ENCODE results near the gene SGPL1.

The SGPL1 gene

DNA sequence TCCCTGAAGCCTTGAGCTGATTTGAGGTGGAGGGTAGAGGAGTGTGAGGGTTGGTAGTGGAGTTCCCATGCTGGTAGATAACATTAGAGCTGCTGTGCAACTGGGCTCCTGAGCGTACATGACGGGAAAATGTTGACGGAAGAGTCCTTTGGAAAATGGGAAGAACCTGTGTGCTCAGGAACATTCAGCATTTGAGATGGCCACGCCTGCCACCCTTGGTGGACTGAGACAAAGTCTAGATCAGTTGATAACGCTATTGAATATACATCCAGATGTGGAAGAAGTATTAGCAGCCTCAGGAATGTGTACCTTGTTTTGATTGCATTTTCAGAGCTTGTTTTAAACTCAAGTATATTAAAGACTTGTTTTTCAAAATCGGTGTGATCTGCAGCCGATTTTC is 56.5 kb downstream of the SGPL1 start:
- no peak for DNase-seq (ENCODE audit: extremely low read depth in 1 of 2, low read depth in 1 of 2)

GRCh38 chr10:70874061-70874460 is 58.3 kb downstream of the SGPL1 start:
- no peak for DNase-seq (ENCODE audit: extremely low read depth in 1 of 2, low read depth in 1 of 2)

DNA sequence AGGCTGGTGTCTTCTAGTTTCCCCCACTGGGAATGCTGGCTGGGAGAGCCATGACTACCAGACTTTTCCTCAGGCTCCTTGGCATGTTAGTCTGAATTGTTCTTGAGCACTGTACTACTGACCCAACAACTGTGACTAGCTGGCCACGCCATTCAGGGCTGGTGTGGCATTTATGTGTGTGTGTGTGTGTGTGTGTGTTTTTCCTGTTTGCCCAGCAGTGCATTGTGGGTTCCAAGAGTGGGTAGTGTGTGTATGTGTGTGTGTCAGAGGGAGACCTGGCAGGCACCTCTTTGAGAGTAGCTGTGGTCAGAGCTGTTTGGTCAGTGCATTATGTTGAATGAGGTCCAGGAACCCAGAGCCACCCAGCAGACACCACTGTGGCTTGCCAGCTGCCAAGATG is 63.5 kb downstream of the SGPL1 start:
- no peak for DNase-seq (ENCODE audit: extremely low read depth in 1 of 2, low read depth in 1 of 2)

DNA sequence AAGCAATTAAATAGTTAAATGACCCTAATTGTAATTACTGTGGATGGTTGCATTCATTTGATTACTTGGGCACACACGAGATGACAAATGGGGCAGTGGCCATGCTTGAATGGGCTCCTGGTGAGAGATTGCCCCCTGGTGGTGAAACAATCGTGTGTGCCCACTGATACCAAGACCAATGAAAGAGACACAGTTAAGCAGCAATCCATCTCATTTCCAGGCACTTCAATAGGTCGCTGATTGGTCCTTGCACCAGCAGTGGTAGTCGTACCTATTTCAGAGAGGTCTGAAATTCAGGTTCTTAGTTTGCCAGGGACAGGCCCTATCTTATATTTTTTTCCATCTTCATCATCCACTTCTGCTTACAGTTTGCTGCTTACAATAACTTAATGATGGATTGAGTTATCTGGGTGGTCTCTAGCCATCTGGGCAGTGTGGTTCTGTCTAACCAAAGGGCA is 64.4 kb downstream of the SGPL1 start:
- peak; percentile 49 to 58 for DNase-seq (ENCODE audit: extremely low read depth in 1 of 2, low read depth in 1 of 2)

DNA sequence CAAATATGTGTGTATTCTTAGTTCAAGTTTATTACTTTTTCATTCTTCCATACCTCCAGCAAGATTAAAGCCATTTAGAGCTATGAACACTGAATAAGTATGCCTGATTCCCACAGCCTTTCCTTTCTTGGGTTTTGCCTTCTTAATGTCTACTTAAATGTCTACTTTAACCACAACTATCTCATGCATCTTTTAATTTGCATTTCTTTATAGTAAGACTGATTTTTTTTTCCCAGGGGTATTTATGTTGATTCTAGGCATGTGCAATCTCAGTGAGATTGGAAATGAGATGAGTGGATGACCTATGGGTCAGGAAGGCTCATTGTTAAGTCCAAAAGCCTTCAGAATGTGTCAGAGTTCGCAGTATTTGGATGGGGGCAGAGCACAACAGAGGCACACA is 69.0 kb downstream of the SGPL1 start:
- DNase-seq (ENCODE audit: extremely low read depth in 1 of 2, low read depth in 1 of 2), result no peak

DNA sequence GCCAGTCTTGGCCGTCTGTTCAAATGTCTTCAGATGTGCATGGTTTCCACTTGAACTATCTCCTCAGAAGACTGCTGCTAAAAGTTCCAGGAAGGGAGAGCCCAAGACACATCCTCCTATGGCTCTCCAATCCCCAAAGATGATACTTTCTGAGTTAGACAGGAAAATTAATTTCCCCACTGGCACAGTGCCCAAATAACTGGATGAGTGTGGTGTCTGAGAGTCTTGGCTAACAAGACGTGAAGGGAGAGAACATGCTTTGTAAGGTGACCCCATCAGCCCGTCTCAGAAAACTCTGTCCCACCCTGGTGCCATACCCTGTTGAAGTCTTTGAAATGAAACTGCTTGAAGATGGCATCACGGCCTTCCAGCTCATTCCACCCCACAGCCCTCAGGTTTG is 69.7 kb downstream of the SGPL1 start:
- no peak for DNase-seq (ENCODE audit: extremely low read depth in 1 of 2, low read depth in 1 of 2)

DNA sequence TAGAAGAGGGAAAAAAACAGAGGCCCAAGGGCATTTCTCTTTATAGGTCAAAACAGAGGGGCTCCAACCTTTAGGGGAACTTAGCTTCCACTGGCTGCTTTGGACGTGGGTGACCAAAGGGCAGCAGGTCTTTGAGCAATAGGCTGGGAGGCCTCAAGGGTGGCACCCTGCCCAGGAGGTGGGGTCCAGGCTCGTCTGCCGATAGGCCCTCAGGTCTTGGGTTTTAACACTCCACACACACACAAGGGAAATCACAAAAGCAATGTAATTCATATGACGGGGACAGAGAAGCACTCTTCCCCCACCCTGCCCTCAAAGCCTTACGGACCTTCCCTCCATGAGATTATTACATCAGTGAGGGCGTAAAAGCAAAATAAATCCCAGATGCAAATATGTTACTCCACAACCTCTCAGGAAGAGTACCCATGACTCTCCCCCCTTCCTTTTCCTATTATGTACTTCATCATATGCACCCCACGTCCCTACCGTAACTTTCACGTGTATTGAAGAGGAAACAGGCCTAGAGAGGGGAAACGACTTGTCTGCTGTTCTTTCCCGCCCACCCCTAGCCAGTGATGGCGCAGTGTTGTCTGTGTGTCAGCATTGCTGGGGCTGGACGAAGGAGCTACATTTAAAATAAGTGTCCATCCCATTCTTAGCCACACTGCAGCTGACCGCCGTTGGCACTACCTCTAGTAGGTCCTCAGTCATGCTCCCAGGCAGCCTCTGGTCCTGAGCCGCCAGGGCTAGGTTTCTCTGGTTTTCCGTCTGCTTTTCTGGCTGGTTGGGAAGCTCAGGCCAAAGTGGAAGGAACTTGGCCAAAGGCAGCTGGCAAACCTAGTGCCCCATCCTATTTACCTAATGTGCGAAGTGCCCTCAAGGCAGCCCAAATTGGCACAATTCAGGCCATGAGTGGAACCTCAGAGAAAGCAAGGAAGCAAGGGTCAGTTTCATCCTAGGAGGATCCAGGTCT is 70.5 kb downstream of the SGPL1 start:
- no peak for DNase-seq (ENCODE audit: extremely low read depth in 1 of 2, low read depth in 1 of 2)

GRCh38 chr10:70886921-70887665 is 71.3 kb downstream of the SGPL1 start:
- DNase-seq (ENCODE audit: extremely low read depth in 1 of 2, low read depth in 1 of 2), result no peak

GRCh38 chr10:70887804-70888800 is 72.4 kb downstream of the SGPL1 start, which contains the start of gene PCBD1:
Gene PCBD1, minus strand, starts transcription at chr10:70888565. Its CDS starts 32 bp downstream, at chr10:70888533.
- peak in 1 of 2 donors; percentile 61 for DNase-seq (ENCODE audit: extremely low read depth in 1 of 2, low read depth in 1 of 2)

DNA sequence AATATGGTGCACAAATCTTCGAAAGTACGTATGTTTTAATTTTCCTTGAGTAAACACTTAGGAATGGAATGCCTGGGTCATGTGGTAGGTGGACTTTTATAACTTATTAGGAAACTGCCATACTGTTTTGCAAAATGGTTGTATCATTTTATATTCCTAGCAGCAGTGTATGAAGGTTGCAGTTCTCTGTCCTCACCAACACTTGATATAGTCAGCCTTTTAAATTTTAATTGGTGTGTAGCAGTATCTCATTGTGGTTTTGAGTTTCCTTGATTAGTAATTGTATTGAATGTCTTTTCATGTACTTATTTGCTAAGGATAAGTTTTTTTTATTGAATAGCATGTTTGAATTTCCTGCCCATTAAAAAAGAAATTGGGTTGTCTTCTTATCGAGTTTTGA is 73.5 kb downstream of the SGPL1 start:
- no peak for DNase-seq (ENCODE audit: extremely low read depth in 1 of 2, low read depth in 1 of 2)

DNA sequence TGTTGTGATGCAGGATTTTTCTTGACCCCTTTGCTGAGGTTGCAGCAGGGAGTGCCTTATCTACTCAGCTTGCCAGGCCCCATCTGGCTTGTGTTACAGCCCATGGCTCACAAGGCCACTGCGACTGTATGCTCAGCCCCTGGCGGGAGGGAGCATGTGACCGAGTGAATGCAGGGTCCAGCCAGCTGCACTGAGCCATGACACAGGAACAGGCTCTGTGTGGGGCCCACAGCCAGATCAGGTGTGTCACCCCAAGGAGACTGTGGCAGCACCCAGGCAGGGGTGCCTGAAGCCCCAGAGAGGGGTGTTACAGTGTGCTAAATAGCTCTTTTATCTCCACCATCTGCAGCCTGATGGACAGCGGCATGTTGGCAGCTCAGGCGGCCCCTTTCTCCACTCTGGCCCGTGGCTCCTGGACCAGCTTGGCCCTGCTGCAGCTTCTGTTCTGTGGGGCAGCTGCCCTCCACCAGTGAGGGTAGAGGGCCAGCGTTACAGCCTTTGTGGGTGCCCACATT is 75.2 kb downstream of the SGPL1 start:
- DNase-seq (ENCODE audit: extremely low read depth in 1 of 2, low read depth in 1 of 2), result no peak

DNA sequence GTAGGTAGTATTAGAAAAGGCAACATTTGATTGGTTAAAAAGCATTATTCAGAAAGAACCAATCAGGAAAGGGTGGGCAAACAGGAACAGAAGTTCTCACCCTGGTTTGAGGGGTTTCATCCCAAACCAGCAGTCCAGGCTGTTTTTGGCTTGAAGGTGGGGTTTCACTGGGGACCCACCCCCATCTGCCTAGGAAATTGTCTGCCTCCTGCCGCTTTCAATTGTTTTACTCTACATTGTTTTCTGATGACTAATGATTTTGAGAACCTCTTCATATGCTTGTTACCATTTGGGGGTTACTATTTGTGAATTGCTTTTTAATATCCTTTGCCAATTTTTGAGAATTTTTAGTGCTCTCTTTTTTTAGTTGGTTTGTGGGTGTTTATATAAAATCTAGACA is 75.9 kb downstream of the SGPL1 start:
- DNase-seq (ENCODE audit: extremely low read depth in 1 of 2, low read depth in 1 of 2), result no peak

DNA sequence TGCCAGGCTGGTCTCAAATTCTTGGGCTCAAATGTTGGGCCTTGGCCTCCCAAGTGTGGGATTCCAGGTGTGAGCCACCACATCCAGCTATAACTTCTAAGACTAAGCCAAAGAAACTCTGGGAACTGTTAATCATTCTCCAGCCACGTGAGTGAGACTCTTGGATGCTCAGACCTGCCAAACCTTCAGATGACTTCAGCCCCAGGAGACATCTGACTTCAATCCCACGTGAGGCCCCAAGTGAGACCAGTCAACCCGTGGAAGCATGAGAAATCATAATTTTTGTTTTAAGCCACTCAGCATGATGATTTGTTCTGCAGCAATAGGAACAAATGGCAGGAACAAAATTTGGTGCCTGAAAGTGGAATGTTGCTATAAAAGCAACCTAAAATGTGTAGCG is 76.9 kb downstream of the SGPL1 start:
- DNase-seq (ENCODE audit: extremely low read depth in 1 of 2, low read depth in 1 of 2), result no peak

DNA sequence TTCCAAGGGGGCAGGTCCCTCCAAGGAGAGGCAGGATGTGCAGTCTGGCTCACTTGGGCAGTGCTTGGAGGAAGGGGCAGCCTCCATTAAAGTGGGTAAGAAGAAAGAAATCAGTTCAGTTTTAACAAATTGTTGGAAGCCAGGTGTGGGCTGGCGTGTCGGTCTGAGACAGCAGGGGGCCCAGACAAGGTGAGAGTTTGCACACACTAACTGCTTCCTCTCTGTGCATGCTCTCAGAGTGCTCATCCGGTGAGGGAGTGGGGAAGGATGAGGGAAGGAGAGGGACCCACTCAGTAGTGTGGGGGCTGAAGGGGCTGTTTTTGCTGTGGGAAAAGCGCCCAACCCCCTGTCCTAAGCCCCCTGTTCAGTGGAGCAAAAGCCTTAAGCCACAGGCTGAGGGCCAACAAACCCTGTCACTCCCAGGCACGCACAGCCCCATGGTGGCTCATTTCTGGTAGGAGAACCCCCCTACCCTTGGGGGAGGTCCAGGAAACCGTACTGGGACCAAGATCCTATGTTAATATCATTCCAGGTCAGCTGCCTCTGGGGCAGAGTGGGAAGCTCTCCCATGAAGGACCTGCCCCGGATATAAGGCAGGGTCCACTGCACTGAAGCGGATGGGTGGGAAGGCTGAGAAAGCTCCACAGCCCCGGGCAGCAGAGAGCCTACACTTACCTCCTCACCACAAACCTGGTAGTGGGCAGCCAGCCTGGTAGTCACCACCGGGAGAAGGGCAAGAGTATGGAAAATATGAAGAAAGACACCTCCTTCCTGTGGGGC is 77.7 kb downstream of the SGPL1 start:
- DNase-seq (ENCODE audit: extremely low read depth in 1 of 2, low read depth in 1 of 2), result no peak

- DNase-seq (ENCODE audit: extremely low read depth in 1 of 2, low read depth in 1 of 2), result no peak
Measured at GRCh38 chr10:70894416-70894815, 78.7 kb downstream of the SGPL1 start.

DNA sequence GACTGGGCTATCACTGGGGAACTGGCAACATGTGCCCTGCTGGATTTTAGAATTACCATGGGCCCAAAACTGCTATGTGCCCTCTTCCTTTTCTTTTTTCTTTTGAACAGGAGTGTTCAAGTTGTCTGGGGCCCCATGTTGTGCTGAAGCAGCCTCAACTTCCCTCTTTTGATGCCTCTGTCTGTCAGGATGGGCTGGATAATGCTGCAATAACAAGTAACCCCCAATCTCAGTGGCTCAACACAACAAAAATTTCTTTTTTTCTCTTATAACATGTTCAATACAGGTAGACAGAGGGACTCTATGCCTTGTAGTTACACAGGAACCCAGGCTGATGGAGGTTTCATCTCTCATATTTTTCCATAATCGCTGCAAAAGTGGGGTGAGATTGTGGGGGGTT is 80.8 kb downstream of the SGPL1 start:
- DNase-seq (ENCODE audit: extremely low read depth in 1 of 2, low read depth in 1 of 2), result no peak

- DNase-seq (ENCODE audit: extremely low read depth in 1 of 2, low read depth in 1 of 2), result no peak
Measured at GRCh38 chr10:70898687-70899086, 82.9 kb downstream of the SGPL1 start.

DNA sequence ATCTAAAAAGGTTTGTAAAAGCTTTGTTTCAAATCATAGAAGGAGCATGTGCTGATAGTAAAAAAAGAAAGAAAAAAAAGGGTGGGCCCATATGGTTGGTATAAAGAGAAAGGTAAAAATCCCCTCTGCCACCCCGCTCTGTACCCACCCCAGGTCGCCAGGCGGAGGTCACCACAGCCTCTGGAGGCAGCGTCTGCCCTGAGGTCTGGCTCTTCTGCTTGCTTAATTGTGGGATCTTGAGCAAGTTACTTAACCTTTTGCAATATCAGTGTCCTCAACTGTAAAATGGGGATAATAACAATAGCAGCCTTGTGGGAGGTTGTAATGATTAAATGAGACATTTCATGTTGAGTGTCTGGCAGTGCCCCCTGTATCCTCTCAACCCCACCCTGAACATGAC is 83.3 kb downstream of the SGPL1 start:
- DNase-seq (ENCODE audit: extremely low read depth in 1 of 2, low read depth in 1 of 2), result no peak

GRCh38 chr10:70901276-70901878 is 85.6 kb downstream of the SGPL1 start:
- no peak for DNase-seq (ENCODE audit: extremely low read depth in 1 of 2, low read depth in 1 of 2)

All from activated CD8-positive, alpha-beta memory T cell treated with anti-CD3 and anti-CD28 coated beads for 1 hour (primary cell).